HepG2 (cell line): Measurements from ENCODE around the gene PLD3. TPM values are rescaled to one million over a fixed set of nuclear protein-coding genes. Genes with fewer than 3 reads are reported as not detected.

Source experiments
- CCDC6 ChIP-seq: sonication (generic); formaldehyde crosslinking; IDR thresholded peaks from 2 replicates; pipeline ENCODE4 v1.8.1; 2022; ENCODE audit warnings: mild to moderate bottlenecking, missing genetic modification reagents, moderate library complexity
- FOXC1 ChIP-seq: sonication (generic); formaldehyde crosslinking; IDR thresholded peaks from 2 replicates; pipeline ENCODE4 v1.8.0; 2022; ENCODE audit warnings: mild to moderate bottlenecking, missing genetic modification reagents, borderline replicate concordance
- ISL2 ChIP-seq: sonication (generic); formaldehyde crosslinking; IDR thresholded peaks from 2 replicates; pipeline ENCODE4 v1.5.0; 2020; ENCODE audit warnings: missing genetic modification reagents
- KAT2B ChIP-seq: fragments of 150-350 bp; IDR thresholded peaks from 2 replicates; pipeline ENCODE4 v1.6.1; 2014; ENCODE audit warnings: low read depth, low read length, borderline replicate concordance
- MXD1 ChIP-seq: sonication (generic); formaldehyde crosslinking; IDR thresholded peaks from 2 replicates; pipeline ENCODE4 v1.4.0; 2020; ENCODE audit warnings: mild to moderate bottlenecking, missing genetic modification reagents
- SAFB2 ChIP-seq: sonication (generic); formaldehyde crosslinking; IDR thresholded peaks from 2 replicates; pipeline ENCODE4 v1.5.1; 2020; ENCODE audit warnings: missing genetic modification reagents, low read depth, mild to moderate bottlenecking, borderline replicate concordance
- SMARCC2 ChIP-seq: fragments of 450-650 bp; IDR thresholded peaks from 2 replicates; pipeline ENCODE4 v1.6.1; 2017; ENCODE audit warnings: antibody characterized with exemption, mild to moderate bottlenecking
- THAP9 ChIP-seq: sonication (generic); formaldehyde crosslinking; IDR thresholded peaks from 2 replicates; pipeline ENCODE4; 2020; ENCODE audit warnings: missing genetic modification reagents, mild to moderate bottlenecking, borderline replicate concordance
- ZBED4 ChIP-seq: sonication (generic); formaldehyde crosslinking; IDR thresholded peaks from 2 replicates; pipeline ENCODE4 v1.4.0; 2020; ENCODE audit warnings: missing genetic modification reagents, borderline replicate concordance
- ZBTB38 ChIP-seq: sonication (generic); formaldehyde crosslinking; IDR thresholded peaks from 2 replicates; pipeline ENCODE4 v1.5.1; 2020; ENCODE audit warnings: mild to moderate bottlenecking, missing genetic modification reagents
- ZNF33A ChIP-seq: sonication (generic); formaldehyde crosslinking; IDR thresholded peaks from 2 replicates; pipeline ENCODE4 v1.5.1; 2020; ENCODE audit warnings: missing genetic modification reagents, mild to moderate bottlenecking, moderate library complexity, borderline replicate concordance
- ZNF569 ChIP-seq: sonication (generic); formaldehyde crosslinking; IDR thresholded peaks from 2 replicates; pipeline ENCODE4 v1.5.0; 2020; ENCODE audit warnings: mild to moderate bottlenecking, missing genetic modification reagents, moderate library complexity, borderline replicate concordance
- ZNF577 ChIP-seq: sonication (generic); formaldehyde crosslinking; IDR thresholded peaks from 2 replicates; pipeline ENCODE4 v1.4.0; 2020; ENCODE audit warnings: mild to moderate bottlenecking, low read depth, missing genetic modification reagents, borderline replicate concordance
- ZNF703 ChIP-seq: sonication (generic); formaldehyde crosslinking; IDR thresholded peaks from 2 replicates; pipeline ENCODE4 v1.5.1; 2020; ENCODE audit warnings: missing genetic modification reagents, mild to moderate bottlenecking, moderate library complexity, borderline replicate concordance
- ZNF746 ChIP-seq: sonication (generic); formaldehyde crosslinking; IDR thresholded peaks from 2 replicates; pipeline ENCODE4 v1.8.0; 2022; ENCODE audit warnings: mild to moderate bottlenecking, missing genetic modification reagents
- polyA plus RNA-seq, 8 experiments: library from polyadenylated mRNA; depleted of rRNA in 3 of 8; stranded (reverse) in 7 of 8; unstranded in 1 of 8; fragments of >200 nt; fragmentation: Illumina TruSeq in 4 of 8; extraction: Trizol in 4 of 8; gene quantifications; 2 replicates each; pipeline versions ENCODE4 v1.2.1 to v1.2.3, GENCODE V29; 2011 to 2016; ENCODE audit warnings: low read depth in 4 of 8, missing spikeins in 1 of 8, mixed read lengths in 1 of 8; ENCODE audit not compliant: insufficient read depth in 1 of 8
- total RNA-seq, 5 experiments: library from RNA; depleted of rRNA; stranded (reverse); fragments of >200 nt; fragmentation: Illumina TruSeq; extraction: Trizol; gene quantifications; 2 replicates each; pipeline ENCODE4 v1.2.3, GENCODE V29; 2016; ENCODE audit warnings: low read depth in 1 of 5
- TF ChIP-seq, protein P1 (sequence below): sonication (generic); formaldehyde crosslinking; IDR thresholded peaks from 2 replicates; pipeline ENCODE4 v1.4.0; 2020; ENCODE audit warnings: low read depth, missing genetic modification reagents

PLD3 gene
- total and polyA plus RNA-seq, 2 of the 13 experiments (the other 11 are each of a cell fraction or from before 2014, with no cell fraction given) = 45.7 to 164 TPM

DNA sequence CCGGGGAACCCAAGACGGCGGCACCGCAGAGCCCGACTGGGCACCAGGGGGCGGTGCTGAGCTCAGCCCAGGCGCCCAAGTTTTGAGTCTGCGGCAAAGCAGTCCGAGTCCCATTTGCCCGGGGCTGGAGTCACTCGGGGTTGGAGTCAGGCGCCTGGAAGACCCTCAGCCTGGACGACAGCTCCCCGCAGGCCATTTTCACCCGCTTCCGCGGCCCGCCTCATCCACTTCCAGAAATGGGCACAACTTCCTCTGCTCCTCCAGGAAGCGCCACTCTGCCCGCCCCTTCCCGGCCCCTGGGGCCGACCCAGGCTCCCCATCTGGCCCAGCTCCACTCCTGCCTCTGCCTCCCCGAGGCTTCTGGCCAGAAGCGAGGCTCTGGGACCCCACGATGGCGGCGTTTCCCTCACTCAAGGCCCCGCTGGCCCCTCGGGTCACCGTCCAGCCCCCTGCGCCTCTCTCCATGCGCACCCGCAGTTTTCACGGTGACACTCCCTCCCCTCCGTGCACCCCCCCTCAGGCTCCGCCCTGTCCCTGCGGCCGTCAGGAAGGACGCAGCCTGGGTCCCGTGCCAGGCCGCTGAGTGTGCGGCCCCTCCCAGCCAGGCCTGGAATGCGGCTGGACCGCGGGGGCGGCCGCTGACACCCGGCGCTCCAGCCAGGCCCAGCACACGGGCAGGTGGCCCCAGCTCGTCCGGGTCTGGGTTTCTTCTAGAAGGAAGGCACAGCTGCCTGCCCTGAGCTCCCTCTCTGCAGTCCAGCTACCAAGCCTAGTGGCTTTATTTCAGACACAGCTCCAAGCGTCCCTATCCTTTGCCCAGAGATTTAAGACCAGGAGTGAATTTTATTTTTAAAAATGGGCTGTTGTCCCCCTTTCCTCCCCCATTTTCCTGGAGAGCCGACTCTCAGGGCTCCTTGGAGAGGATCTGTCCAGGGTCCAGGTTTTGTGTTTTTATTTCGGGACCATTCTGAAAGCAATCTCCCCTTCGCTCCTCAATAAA, 72.6 kb downstream of the PLD3 start (continued):
- TF ChIP-seq ZBED4 (CRISPR knock-in tag) (0 out of 2 replicates have a peak, but pooled peaks have one; percentile 50), ZNF746 (CRISPR knock-in tag) (peak; percentile 79), SMARCC2 (no peak), ZBTB38 (CRISPR knock-in tag) (peak; percentile 75), KAT2B (no peak), ZNF703 (CRISPR knock-in tag) (no peak; the same call in 1 of the 2 replicates), ZNF577 (no peak), ISL2 (peak; percentile 75), MXD1 (peak; percentile 89), ZNF569 (CRISPR knock-in tag) (no peak), CCDC6 (peak; percentile 88), THAP9 (CRISPR knock-in tag) (peak; percentile 73; the same call in 1 of the 2 replicates), SAFB2 (0 out of 2 replicates have a peak, but pooled peaks have one; percentile 85), FOXC1 (peak; percentile 60; the same call in 1 of the 2 replicates), ZNF33A (CRISPR knock-in tag) (no peak)
- TF ChIP-seq, protein P1, sequence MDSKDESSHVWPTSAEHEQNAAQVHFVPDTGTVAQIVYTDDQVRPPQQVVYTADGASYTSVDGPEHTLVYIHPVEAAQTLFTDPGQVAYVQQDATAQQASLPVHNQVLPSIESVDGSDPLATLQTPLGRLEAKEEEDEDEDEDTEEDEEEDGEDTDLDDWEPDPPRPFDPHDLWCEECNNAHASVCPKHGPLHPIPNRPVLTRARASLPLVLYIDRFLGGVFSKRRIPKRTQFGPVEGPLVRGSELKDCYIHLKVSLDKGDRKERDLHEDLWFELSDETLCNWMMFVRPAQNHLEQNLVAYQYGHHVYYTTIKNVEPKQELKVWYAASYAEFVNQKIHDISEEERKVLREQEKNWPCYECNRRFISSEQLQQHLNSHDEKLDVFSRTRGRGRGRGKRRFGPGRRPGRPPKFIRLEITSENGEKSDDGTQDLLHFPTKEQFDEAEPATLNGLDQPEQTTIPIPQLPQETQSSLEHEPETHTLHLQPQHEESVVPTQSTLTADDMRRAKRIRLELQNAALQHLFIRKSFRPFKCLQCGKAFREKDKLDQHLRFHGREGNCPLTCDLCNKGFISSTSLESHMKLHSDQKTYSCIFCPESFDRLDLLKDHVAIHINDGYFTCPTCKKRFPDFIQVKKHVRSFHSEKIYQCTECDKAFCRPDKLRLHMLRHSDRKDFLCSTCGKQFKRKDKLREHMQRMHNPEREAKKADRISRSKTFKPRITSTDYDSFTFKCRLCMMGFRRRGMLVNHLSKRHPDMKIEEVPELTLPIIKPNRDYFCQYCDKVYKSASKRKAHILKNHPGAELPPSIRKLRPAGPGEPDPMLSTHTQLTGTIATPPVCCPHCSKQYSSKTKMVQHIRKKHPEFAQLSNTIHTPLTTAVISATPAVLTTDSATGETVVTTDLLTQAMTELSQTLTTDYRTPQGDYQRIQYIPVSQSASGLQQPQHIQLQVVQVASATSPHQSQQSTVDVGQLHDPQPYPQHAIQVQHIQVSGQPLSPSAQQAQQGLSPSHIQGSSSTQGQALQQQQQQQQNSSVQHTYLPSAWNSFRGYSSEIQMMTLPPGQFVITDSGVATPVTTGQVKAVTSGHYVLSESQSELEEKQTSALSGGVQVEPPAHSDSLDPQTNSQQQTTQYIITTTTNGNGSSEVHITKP = no peak; the same call in 1 of the 2 replicates
